Astrocyte of the cerebellum (primary cell): ENCODE results near the gene SELENOI.

Experiments used
- DNase-seq: peaks from one replicate; pipeline ENCODE4 v3.0.0-alpha.2; 2011; ENCODE audit warnings: low read depth
- H3K4me3 ChIP-seq: 2 replicates; pipeline ENCODE4 v1.5.1; 2011; ENCODE audit warnings: mild to moderate bottlenecking, low read depth, low read length, moderate library complexity
- in situ Hi-C: cut with HindIII; loops from 2 replicates; pipeline ENCODE4 v1.10.0; 2017; ENCODE audit warnings: low sequenced_read_pairs
- TF ChIP-seq, protein P1 (sequence below): IDR thresholded peaks from 2 replicates; pipeline ENCODE4 v1.5.1; 2012; ENCODE audit warnings: low read length, low read depth, moderate library complexity, mild to moderate bottlenecking; ENCODE audit errors: missing control alignments

The SELENOI gene

GRCh38 chr2:26438926-26439325, 93.0 kb downstream of the SELENOI start:
- in situ Hi-C loops: no loop called here
- TF ChIP-seq, protein P1, sequence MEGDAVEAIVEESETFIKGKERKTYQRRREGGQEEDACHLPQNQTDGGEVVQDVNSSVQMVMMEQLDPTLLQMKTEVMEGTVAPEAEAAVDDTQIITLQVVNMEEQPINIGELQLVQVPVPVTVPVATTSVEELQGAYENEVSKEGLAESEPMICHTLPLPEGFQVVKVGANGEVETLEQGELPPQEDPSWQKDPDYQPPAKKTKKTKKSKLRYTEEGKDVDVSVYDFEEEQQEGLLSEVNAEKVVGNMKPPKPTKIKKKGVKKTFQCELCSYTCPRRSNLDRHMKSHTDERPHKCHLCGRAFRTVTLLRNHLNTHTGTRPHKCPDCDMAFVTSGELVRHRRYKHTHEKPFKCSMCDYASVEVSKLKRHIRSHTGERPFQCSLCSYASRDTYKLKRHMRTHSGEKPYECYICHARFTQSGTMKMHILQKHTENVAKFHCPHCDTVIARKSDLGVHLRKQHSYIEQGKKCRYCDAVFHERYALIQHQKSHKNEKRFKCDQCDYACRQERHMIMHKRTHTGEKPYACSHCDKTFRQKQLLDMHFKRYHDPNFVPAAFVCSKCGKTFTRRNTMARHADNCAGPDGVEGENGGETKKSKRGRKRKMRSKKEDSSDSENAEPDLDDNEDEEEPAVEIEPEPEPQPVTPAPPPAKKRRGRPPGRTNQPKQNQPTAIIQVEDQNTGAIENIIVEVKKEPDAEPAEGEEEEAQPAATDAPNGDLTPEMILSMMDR: no peak
- no peak overlapping the region for H3K4me3 ChIP-seq
- DNase-seq: no peak

DNA sequence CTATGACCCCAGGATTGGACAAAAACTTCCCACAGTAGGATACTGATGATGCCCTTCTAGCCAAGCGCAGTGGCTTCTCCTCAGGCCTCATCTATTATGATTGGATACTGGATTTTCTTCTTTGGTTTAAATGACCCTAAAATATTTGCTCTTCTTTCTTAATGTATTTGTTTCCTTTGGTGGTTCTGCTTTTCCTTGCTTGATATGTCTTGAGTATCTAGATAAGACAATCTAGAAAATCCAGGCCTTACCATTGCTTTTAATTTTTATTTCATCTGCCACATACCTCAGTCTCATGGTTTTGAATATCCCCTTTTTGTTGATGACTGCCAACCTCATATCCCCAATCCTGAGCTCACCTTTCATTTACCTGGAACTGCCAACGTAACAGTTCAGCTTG, 96.4 kb downstream of the SELENOI start:
- no peak overlapping the region for H3K4me3 ChIP-seq
- in situ Hi-C loops: no loop called here
- no peak for DNase-seq
- TF ChIP-seq, protein P1: no peak

- DNase-seq: no peak
- TF ChIP-seq, protein P1: no peak
- in situ Hi-C loops: no loop called here
Observed at GRCh38 chr2:26442707-26443106, 96.8 kb downstream of the SELENOI start.

DNA sequence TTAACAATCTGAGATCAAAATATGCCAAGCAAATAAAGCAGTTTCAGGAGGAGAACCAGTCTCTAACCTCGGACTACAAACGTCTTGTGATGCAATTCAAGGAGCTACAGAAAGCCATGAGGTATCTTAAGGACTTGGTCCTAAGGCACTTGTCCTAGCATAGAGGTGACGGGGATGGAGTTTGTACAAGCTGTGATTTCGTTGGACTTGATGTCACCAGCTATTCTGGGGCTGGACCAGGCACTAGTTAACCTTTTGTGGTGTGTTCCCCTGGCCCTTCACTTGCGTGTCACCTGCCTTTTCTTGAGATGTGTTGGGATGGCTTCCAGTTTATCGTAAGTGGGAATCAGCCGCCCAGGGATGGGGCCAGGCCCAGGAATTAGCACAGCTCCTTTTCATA, 98.3 kb downstream of the SELENOI start:
- in situ Hi-C loops: no loop called here
- no peak overlapping the region for H3K4me3 ChIP-seq
- no peak for DNase-seq
- TF ChIP-seq, protein P1: no peak

More at GRCh38 chr2:26442707-26443106, 96.8 kb downstream of the SELENOI start:
- H3K4me3 ChIP-seq: no peak overlapping the region
